Stimulated activated CD4-positive, alpha-beta T cell treated with anti-CD3 and anti-CD28 coated beads, TNF-alpha, amount 100 ng/mL, for 1 hour (primary cell): Measurements from ENCODE around the gene CA9.

Experiments
- DNase-seq, 3 donors: peaks; one replicate each; pipeline ENCODE4 v3.0.0-alpha.2; 2020; ENCODE audit warnings: low read depth in 3 of 3, low spot score in 1 of 3

CA9 gene

DNA sequence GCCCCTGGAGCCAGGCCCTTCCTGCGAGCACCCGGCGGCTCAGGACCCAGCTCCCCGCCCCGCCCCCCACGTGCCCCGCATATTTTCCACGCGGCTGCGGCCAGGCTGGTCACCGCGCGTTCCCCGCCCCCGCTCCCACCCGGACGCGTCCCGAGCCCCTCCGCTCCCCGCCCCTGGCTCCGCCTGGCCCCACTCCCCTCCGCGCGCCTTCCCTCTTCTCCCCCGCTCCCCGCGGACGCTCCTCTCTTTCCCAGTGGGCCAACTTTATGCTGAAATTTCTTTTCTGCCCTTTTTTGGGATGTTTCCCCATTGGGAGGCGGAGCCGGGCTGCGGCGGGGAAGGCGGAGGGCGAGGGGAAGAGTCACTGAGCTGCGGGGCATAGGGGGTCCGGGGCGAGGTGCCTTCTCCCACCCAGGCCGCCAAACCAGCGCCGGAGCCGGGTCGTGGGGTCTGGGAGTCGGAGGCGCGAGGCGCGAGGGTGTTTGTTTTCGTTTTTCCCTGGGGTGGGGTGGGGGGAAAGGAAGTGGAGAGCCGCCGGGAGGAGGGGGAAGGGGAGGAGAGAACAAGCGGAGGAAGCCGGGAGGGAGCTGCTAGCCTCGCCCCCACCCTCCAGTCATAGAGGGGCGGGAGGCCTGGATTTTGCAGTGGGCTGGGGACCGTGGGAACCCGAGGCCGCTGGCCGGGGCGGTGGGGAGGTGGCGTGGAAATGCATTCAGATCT is 17.0 kb downstream of the CA9 start:
- DNase-seq = peak in 1 of 3 donors; percentile 17

- DNase-seq = no peak
These were observed 17.6 kb downstream of the CA9 start for GRCh38 chr9:35691334-35691650.

DNA sequence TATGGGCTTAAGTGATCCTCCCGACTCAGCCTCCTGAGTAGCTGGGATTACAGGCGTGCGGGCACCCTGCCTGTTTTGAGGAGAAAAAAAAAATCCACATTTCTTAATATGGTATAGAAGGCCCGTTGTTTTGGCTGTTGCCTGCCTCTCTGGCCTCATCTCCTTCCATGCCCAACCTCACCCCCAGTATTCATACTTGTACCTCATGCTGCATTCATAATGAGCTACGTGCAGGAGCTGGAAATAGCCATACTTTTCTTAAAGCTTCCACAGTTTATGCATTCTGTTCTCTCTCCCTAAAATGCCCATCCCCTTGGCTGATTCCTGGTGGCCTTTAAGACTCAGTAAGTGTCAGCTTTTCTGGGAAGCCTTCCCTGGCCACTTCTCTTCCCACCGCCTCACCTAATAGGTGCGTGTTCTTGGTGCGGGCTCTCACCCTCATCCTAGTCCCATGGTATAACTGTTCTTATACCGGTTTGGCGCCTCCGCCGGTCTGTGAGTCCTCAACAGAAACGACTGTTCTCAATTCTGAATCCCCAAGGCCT is 18.1 kb downstream of the CA9 start:
- no peak for DNase-seq

GRCh38 chr9:35695943-35696401 is 22.2 kb downstream of the CA9 start:
- no peak for DNase-seq

DNA sequence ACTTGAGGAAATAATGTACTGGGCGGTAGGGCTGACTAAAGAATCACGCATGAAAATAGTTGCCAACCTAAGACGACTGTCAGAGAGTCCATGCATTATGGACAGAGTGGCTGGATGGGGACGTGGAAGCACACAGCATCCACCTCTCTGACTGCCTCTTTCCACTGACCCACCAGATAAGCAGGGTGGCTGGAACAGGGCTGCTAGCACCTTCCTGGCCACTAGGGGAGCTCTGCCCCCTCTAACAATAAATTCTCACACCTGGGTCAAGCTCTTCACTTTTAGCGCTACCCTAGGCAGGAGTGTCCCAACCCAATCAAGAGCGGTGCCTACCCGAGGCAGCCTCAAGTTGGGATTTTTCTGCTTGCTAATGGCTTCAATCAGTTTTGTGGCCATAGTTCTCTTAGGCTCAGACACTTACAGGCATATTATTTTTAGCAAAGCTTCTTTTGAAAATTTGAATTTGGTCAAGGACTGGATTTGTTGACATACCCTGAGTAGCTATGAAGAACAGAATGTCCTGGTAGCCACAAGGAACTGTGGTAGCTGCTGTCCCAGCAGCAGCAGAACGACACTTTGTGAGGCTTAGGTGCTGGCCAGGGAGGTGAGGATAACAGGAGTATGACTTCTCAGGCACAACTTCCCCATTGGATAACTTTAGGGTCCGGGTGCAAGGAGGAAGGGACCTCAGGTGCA is 22.9 kb downstream of the CA9 start:
- DNase-seq = peak in 2 of 3 donors; percentile 24 to 39

DNA sequence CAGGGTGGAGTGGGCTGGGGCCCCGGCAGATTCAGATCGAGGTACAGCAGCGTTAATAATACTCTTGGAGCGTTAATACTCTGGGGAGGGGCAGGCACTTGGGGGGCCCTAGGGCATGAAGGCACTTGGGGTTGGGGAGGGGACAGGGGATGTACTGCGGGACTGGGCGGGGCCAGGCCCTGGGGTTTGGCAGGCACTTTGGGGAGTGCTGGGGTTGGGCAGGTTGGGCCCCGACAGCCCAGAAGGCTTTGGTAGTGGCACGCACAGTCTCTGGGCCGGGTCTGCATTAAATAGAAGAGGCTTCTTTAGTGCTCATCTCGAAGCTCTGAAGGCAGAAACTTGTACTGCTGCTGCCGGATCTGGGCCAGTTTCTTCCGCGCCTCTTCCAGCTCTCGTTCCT is 23.8 kb downstream of the CA9 start:
- DNase-seq = no peak

DNA sequence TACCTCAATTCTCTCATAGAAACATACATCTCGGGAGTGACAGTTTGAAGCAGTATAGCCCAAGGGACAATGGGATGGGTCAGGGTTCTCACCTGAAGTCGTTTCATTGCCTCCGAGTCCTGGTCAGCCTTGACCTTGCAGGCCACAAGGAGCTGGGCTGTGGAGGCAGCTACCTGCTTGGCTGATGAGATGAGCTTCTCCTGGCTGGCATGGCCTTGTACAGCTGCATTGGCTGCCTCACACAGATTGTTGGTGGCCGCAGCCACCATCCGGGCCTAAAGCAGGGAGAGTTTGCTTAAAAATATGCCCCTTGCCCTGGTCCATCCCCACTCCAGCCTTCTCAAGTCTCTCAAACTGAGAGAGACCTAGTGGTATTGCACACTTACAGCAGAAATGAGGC is 24.5 kb downstream of the CA9 start:
- DNase-seq = no peak

DNA sequence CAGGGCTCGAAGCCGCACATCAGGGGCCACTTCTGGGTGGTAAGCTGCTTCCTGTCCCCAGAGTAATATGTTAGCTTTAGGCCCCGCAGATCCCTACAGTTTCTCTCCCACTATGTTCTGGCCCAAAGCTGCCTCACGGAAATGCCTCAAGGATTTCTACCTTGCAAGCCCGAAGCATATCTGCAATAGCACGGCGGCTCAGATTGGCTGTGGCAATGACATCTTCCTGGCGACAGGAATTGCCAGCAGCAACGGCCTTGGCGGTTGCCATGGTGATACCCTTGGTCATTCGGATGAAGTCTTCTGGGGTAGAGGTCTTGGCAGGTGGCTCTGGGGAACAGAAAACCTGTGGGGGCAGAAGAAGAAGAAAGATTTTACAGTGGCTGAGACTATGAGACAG is 26.3 kb downstream of the CA9 start:
- DNase-seq = no peak

DNA sequence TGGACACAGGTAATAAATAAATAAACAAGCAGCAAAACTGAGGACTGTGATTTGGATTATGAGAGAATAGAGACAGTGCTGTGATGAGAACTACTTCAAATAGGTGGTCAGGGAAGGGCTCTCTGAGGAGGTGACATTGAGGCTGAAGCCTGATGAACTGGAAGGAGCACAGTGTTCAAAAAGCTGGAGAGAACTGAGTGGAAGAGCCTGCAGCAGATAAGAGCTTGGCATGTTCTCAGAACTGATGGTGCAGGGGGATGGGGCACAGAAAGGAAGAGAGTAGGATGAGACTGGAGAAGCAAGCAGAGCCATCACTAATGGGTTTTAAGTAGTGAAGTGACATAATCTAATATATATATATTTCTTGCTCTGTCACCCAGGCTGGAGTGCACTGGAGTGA is 27.2 kb downstream of the CA9 start:
- DNase-seq = no peak

DNA sequence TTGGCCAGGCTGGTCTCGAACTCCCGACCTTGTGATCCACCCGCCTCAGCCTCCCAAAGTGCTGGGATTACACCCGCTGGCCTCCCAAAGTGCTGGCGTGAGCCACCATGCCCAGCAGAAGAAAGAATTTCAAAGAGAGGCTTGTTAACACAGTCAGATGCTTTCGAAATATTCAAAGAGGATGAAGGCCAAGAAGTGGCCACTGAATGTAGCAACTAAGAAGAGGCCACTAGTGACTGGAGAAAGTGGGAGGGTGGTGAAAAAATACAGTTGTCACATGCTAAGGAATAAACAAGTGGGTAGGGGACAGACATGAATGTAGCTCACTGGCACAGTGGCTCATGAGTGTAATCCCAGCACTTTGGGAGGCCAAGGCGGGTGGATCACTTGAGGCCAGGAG is 29.0 kb downstream of the CA9 start:
- no peak for DNase-seq

GRCh38 chr9:35703906-35704672 is 30.4 kb downstream of the CA9 start:
- DNase-seq = no peak

DNA sequence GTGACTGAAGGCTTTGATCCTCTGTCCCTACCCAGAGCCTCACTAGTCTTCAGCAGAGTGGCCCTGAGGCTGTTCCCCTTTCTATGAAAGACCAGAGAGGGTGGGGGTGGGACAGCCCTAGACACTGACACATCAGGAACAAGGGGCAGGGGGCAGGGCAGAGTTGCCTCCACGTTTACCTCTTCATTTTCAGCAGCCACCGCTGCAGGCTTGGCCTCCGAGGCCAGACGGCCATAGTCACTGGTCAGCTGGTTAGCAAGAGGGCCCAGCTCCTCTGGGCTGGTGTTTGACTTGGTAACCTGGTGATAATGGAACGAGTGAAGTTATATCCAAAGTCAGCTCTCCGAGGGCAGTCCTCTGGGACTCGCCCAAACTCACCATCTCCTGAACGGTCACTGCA is 31.6 kb downstream of the CA9 start:
- DNase-seq = no peak

DNA sequence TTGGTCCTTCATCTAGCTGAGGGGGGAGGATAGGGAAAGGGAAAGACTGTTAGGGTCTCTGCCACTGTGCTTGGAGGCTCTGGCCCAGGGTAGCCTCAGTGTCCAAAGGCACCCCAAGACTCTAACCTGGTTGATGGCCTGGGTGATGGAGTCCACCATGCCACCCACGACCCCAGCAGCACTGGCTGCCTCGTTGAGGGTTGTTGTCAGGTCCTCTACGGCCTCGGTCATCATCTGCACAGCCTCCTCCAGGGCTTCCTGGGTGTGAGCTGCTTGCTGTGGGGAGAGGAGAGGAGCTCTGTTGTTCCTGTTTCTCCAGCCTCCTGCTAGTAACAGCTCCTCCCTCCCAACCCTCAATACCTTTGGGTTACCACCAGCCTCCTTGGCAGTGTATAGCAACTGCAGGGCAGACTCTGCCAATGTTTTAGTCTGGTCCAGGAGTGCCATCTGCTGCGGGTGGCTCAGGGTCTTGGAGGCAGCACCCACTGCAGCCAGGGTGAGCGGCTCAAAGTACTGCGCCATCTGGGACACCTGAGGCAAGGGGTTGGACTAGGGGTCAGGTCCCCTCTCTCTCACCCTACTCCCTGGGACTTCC is 32.2 kb downstream of the CA9 start:
- DNase-seq = no peak

- DNase-seq = no peak
These were observed 33.2 kb downstream of the CA9 start for GRCh38 chr9:35706951-35707350.

- DNase-seq = no peak
These were observed 34.4 kb downstream of the CA9 start for GRCh38 chr9:35708146-35708545.

DNA sequence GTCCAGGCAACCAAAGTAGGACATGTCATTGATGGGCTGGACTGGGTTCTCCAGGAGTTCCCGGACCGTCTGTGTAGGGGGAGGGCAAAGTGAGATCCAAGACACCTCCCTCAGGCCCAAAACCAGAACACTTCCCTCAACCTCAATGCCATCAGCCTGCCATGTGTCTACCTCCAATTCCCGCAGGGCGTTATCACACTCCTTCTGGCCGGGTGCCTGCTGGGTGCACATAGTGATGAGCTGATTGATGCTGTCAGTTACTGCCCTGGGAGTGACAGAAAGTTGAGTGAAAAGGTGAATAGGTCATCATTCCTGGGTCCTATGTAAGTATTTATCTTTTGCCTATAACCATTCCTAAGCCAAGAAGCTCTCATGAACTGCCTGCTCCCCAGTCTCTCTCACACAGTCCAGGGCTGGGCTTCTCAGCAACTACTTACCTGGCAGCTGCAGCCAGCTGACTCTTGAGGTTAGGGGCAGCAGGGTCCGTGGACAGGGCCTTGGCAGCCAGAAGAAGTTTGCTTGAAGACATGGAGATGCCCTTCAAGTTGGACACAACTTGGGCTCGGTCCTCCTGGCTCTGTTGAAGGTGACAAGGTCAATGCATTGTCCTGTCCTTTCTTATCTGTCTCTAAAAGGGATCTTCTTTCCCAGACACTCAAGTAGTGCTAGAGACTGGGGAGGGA is 37.2 kb downstream of the CA9 start:
- DNase-seq = no peak

DNA sequence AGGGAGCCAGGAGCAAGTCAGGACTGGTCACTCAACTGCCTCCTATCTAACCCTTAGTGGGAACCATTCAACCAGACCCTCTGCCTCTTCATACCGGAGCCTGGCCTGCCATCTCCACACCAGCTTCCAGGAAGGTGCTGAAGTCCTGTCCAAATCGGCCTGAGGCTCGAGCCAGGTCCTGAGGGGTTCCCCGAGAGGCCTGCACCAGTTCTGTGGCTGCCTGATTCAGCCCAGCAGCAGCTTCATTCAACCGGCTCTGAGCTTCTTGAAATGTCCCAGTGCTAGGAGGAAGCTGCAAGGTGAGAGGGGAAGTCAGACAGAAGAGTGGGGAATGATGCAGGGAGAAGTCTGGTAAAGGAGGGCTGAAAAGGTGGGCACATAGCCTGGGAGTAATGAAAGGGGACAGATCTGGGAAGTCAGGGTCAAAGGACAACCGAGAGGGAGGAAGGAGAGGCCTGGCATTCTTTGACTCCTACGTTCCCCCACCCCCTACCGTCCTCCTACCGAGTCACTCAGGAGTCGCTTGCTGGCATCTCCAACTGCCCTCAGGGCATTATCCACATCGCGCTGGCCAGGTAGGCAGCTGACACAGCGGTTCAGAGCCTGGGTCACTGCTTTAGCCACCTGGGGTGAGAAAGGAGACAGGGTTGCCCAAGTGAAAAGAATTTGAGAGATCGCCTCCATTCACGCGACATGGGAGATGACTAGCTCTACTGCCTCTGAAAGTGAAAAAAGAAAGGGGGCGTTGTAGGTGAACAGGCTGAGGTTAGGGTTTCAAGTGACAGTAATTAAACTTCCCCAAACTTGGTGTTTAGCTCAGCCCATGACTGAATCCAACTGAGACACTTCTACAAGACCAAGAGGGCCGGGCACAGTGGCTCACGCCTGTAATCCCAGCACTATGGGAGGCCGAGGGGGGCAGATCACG is 38.0 kb downstream of the CA9 start:
- no peak for DNase-seq

GRCh38 chr9:35712762-35713400 is 39.2 kb downstream of the CA9 start:
- DNase-seq = no peak

DNA sequence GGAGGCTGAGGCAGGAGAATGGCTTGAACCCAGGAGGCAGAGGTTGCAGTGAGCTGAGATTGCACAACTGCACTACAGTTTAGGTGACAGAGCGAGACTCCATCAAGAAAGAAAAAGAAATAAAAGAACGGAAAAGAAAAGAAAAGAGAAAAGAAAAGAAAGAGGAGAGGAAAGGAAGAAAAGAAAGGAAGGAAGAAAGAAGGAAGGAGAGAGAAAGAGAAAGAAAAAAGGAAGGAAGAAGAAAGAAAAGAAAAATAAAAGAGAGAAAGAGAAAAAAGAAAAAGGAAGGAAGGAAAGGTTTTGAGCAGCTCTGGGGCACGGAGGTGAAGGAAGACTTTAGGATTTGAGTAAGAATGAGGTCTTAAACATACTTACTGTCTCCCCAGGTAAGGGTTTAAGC is 39.9 kb downstream of the CA9 start:
- DNase-seq = no peak
